Measurements from ENCODE around the gene SMAD3. TPM values are rescaled to one million over a fixed set of nuclear protein-coding genes. Genes with fewer than 3 reads are reported as not detected.
"Not testable (repeated sequence)": the region's sequence is repeated elsewhere in the genome, so short reads cannot be mapped to it uniquely, and the experiment has no call there.

SMAD3 gene
- total RNA-seq, 1 experiment from 2014 or later, result 82.5 TPM

- DNase-seq (ENCODE audit: low spot score), result no peak
Observed at GRCh38 chr15:67109141-67110034, 44.0 kb downstream of the SMAD3 start.

GRCh38 chr15:67110361-67110781, 45.0 kb downstream of the SMAD3 start:
- DNase-seq (ENCODE audit: low spot score), result no peak

- no peak for DNase-seq (ENCODE audit: low spot score)
Observed at GRCh38 chr15:67110958-67111864, 45.8 kb downstream of the SMAD3 start.

GRCh38 chr15:67114046-67114445, 48.6 kb downstream of the SMAD3 start:
- DNase-seq (ENCODE audit: low spot score), result no peak

- no peak for DNase-seq (ENCODE audit: low spot score)
Observed at GRCh38 chr15:67114846-67115585, 49.6 kb downstream of the SMAD3 start.

GRCh38 chr15:67115586-67115969, 50.2 kb downstream of the SMAD3 start:
- DNase-seq (ENCODE audit: low spot score), result no peak

- DNase-seq (ENCODE audit: low spot score), result peak; percentile 67
Observed at GRCh38 chr15:67116742-67117141, 51.3 kb downstream of the SMAD3 start.

- no peak for DNase-seq (ENCODE audit: low spot score)
Observed at GRCh38 chr15:67117370-67117769, 52.0 kb downstream of the SMAD3 start.

- DNase-seq (ENCODE audit: low spot score), result no peak
Observed at GRCh38 chr15:67118808-67119207, 53.4 kb downstream of the SMAD3 start.

- DNase-seq (ENCODE audit: low spot score), result no peak
Observed at GRCh38 chr15:67119238-67119846, 53.9 kb downstream of the SMAD3 start.

- DNase-seq (ENCODE audit: low spot score), result no peak
Observed at GRCh38 chr15:67120009-67120838, 54.8 kb downstream of the SMAD3 start.

GRCh38 chr15:67120839-67121643, 55.6 kb downstream of the SMAD3 start:
- peak; percentile 65 for DNase-seq (ENCODE audit: low spot score)

- no peak for DNase-seq (ENCODE audit: low spot score)
Observed at GRCh38 chr15:67121644-67122605, 56.5 kb downstream of the SMAD3 start.

- not testable (repeated sequence) for DNase-seq (ENCODE audit: low spot score)
Observed at GRCh38 chr15:67122816-67123215, 57.4 kb downstream of the SMAD3 start.

GRCh38 chr15:67123291-67123690, 57.9 kb downstream of the SMAD3 start:
- not testable (repeated sequence) for DNase-seq (ENCODE audit: low spot score)

- peak; percentile 35 for DNase-seq (ENCODE audit: low spot score)
Observed at GRCh38 chr15:67124111-67124510, 58.7 kb downstream of the SMAD3 start.

- peak; percentile 76 for DNase-seq (ENCODE audit: low spot score)
Observed at GRCh38 chr15:67124911-67125588, 59.6 kb downstream of the SMAD3 start.

Data from HT-29 (cell line).